GM20000 (cell line): ENCODE results near the gene AP2S1.
"Not testable (repeated sequence)": the region's sequence is repeated elsewhere in the genome, so short reads cannot be mapped to it uniquely, and the experiment has no call there.

ENCODE experiments used
- DNase-seq: peaks from one replicate; pipeline ENCODE4 v3.0.0; 2012; ENCODE audit warnings: low spot score
- CTCF ChIP-seq: IDR thresholded peaks from 2 replicates; pipeline ENCODE4 v1.5.1; 2012; ENCODE audit warnings: mild to moderate bottlenecking, control low read depth; ENCODE audit errors: extremely low read depth, missing control alignments

Gene AP2S1

DNA sequence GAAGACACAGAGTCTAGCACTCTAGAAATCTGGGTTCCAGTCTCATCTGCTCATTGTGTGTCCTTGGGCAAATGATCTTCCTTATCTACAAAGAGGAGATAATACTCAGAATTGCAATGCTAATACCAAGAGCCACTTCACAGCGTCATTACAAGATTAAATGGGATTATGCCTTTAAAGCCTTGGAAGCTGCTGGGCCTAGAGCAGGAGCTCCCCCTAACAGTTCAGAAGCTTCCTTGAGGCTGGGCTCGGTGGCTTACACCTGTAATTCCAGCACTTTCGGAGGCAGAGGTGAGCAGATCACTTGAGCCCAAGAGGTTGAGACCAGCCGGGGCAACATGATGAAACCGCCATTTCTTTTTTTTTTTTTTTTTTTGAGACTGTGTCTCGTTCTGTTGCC is 27.6 kb downstream of the AP2S1 start:
- TF ChIP-seq CTCF: no peak

GRCh38 chr19:46822410-46822787 is 28.2 kb downstream of the AP2S1 start:
- DNase-seq: not testable (repeated sequence)

More for the DNA sequence above, 27.6 kb downstream of the AP2S1 start:
- no peak for DNase-seq

- no peak for TF ChIP-seq CTCF
- peak; percentile 52 for DNase-seq
These were observed 28.9 kb downstream of the AP2S1 start for GRCh38 chr19:46821512-46822409.

- no peak for TF ChIP-seq CTCF
- DNase-seq: no peak
These were observed 31.8 kb downstream of the AP2S1 start for GRCh38 chr19:46818812-46819211.

DNA sequence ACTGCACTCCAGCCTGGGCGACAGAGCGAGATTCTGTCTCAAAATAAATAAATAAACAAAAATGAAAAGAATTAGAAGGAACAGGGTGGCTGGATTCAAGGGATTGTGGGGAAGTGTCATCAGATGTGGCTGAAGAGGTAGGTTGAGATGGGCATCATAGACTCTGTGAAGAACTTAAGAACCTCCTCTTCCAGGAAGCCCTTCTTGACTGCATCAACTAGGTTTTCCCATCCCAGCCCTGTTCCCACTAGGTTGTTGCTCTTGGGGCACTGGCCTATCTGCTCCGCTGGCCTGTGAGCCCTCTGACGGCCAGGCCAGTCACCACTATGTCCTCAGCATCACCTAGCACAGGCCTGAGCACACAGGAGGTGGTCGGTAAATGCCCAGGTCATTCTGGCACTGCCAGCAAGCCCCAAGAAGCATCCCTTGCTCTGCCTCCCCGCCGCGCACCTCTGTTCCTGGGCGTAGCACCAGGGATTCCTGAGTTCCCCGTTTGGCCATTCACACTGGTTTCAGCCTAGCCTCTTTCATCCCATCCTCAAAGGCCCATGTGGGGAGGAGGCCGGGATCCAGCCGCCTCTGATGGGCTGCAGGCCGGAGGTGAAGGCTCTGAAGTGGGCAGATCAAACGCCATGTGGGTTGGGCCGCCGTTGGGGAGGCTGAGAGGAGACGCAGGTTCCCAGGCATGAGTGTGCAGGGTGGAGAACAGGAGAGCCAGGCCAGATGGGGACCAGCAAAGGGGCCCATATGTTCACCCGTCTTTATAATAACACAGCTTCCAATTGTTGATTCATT is 34.6 kb downstream of the AP2S1 start:
- TF ChIP-seq CTCF: no peak
- DNase-seq: no peak

GRCh38 chr19:46813839-46814358 is 36.7 kb downstream of the AP2S1 start:
- no peak for TF ChIP-seq CTCF

GRCh38 chr19:46812977-46813838 is 37.4 kb downstream of the AP2S1 start:
- DNase-seq: no peak
- TF ChIP-seq CTCF: no peak

More at GRCh38 chr19:46813839-46814358, 36.7 kb downstream of the AP2S1 start:
- no peak for DNase-seq
